GM12878 (cell line): ENCODE data around the gene BCKDK. TPM values are rescaled to one million over a fixed set of nuclear protein-coding genes. Genes with fewer than 3 reads are reported as not detected.

Source experiments
- ATAC-seq: fragments of 200-7000 bp; cut with Tn5 transposase; 3 replicates; pipeline ENCODE4 v1.9.1; 2020; ENCODE audit warnings: mild to moderate bottlenecking, moderate library complexity
- BruUV-seq: library from RNA; stranded (reverse); fragments of 400-500 nt; replicated peaks from 2 replicates; lab custom pipeline; 2021; lab: Mats Ljungman, UMichigan
- CTCF ChIA-PET: fragments of 300-600 bp; sonication (Branson Sonifier 250); formaldehyde crosslinking; extraction: SDS; loops from one replicate; lab custom pipeline; 2021; ENCODE audit warnings: inconsistent platforms; lab: Yijun Ruan, JAX
- POLR2A ChIA-PET: fragments of 350-600 bp; formaldehyde crosslinking; extraction: SDS; loops from one replicate; lab custom pipeline; 2021; ENCODE audit warnings: inconsistent platforms; lab: Charles Lee
- RAD21 ChIA-PET: fragments of 300-600 bp; sonication (Branson Sonifier 250); formaldehyde crosslinking; loops from one replicate; lab custom pipeline; 2023; ENCODE audit warnings: antibody characterized with exemption; ENCODE audit not compliant: unreplicated experiment; lab: Charles Lee
- SMC1A ChIA-PET: fragments of 300-600 bp; sonication (Branson Sonifier 250); formaldehyde crosslinking; loops from one replicate; lab custom pipeline; 2023; ENCODE audit not compliant: unreplicated experiment, uncharacterized antibody; lab: Charles Lee
- DNase-seq: peaks from one replicate; pipeline ENCODE4 v3.0.0-alpha.2; 2011; ENCODE audit warnings: low read depth, low spot score
- FAIRE-seq: peaks from 3 replicates; lab custom pipeline; 2011; peaks lifted over from hg19 to GRCh38; lab: Jason Lieb, UNC
- H2AFZ ChIP-seq: 2 replicates; pipeline ENCODE4 v1.6.0; 2011; ENCODE audit warnings: low read depth, low read length, control low read depth; ENCODE audit not compliant: control insufficient read depth
- H3K27ac ChIP-seq: 2 replicates; pipeline ENCODE4 v1.5.1; 2011; ENCODE audit warnings: control low read depth; ENCODE audit not compliant: control insufficient read depth, insufficient read depth
- H3K27me3 ChIP-seq, 2 experiments: replicated peaks in 1 of 2; 2 replicates each; pipeline versions ENCODE4 v1.6.0 to v1.6.1; 2011; ENCODE audit warnings: low read length in 1 of 2; ENCODE audit not compliant: control insufficient read depth in 2 of 2, insufficient read depth in 2 of 2
- H3K36me3 ChIP-seq, 2 experiments: 2 replicates each; pipeline ENCODE4 v1.5.1; 2011; ENCODE audit warnings: low read length in 1 of 2; ENCODE audit not compliant: control insufficient read depth in 2 of 2, insufficient read depth in 2 of 2
- H3K4me1 ChIP-seq: 2 replicates; pipeline ENCODE4 v1.6.1; 2011; ENCODE audit warnings: mild to moderate bottlenecking, low read length, moderate library complexity, mixed read lengths; ENCODE audit not compliant: control insufficient read depth, insufficient read depth
- H3K4me2 ChIP-seq: 2 replicates; pipeline ENCODE4 v1.6.0; 2011; ENCODE audit warnings: control low read depth; ENCODE audit not compliant: control insufficient read depth, insufficient read depth
- H3K4me3 ChIP-seq: fragments of 200-600 bp; sonication (generic); 2 replicates; pipeline ENCODE4 v1.5.1; 2016
- H3K79me2 ChIP-seq: 2 replicates; pipeline ENCODE4 v1.6.0; 2011; ENCODE audit warnings: low read length; ENCODE audit not compliant: control insufficient read depth, insufficient read depth
- H3K9ac ChIP-seq: 2 replicates; pipeline ENCODE4 v1.8.0; 2011; ENCODE audit warnings: low read length, control low read depth, mixed read lengths; ENCODE audit not compliant: control insufficient read depth, insufficient read depth
- H3K9me3 ChIP-seq: replicated peaks from 3 replicates; pipeline ENCODE4 v1.5.1; 2011; ENCODE audit warnings: mild to moderate bottlenecking, low read length; ENCODE audit not compliant: control insufficient read depth, insufficient read depth
- H4K20me1 ChIP-seq: 2 replicates; pipeline ENCODE4 v1.6.0; 2011; ENCODE audit not compliant: control insufficient read depth, insufficient read depth
- CHD4 ChIP-seq: fragments of 200-600 bp; sonication (generic); IDR thresholded peaks from 2 replicates; pipeline ENCODE4 v1.6.1; 2016; ENCODE audit warnings: mild to moderate bottlenecking
- DPF2 ChIP-seq: fragments of 450-650 bp; IDR thresholded peaks from 2 replicates; pipeline ENCODE4 v1.6.1; 2017; ENCODE audit warnings: mild to moderate bottlenecking
- GABPA ChIP-seq: IDR thresholded peaks from 2 replicates; pipeline ENCODE4 v1.6.1; 2014; ENCODE audit warnings: antibody characterized with exemption, low read depth, mild to moderate bottlenecking, inconsistent platforms
- LARP7 ChIP-seq: fragments of 450-650 bp; IDR thresholded peaks from 2 replicates; pipeline ENCODE4 v1.6.1; 2017; ENCODE audit warnings: mild to moderate bottlenecking
- NFIC ChIP-seq: IDR thresholded peaks from 2 replicates; pipeline ENCODE4 v1.6.1; 2012; ENCODE audit warnings: low read depth, mild to moderate bottlenecking, inconsistent platforms, low read length, moderate library complexity
- NR2C2 ChIP-seq: IDR thresholded peaks from 2 replicates; pipeline ENCODE4 v1.6.1; 2011; ENCODE audit warnings: borderline replicate concordance, low read depth; ENCODE audit not compliant: control insufficient read depth, insufficient read length
- STAT3 ChIP-seq: IDR thresholded peaks from 2 replicates; pipeline ENCODE4 v1.6.1; 2011; ENCODE audit warnings: low read depth, low read length, improper control_type of control experiment
- YY1 ChIP-seq: IDR thresholded peaks from 2 replicates; pipeline ENCODE4 v1.6.1; 2011; ENCODE audit warnings: low read depth, mild to moderate bottlenecking, low read length
- ZBED1 ChIP-seq: IDR thresholded peaks from 2 replicates; pipeline ENCODE4 v1.6.1; 2016; ENCODE audit warnings: borderline replicate concordance
- ZNF217 ChIP-seq: fragments of 450-650 bp; IDR thresholded peaks from 2 replicates; pipeline ENCODE4 v1.6.1; 2017; ENCODE audit warnings: antibody characterized with exemption, mild to moderate bottlenecking
- ZZZ3 ChIP-seq: IDR thresholded peaks from 2 replicates; pipeline ENCODE4 v1.6.1; 2011; ENCODE audit warnings: low read depth; ENCODE audit not compliant: control insufficient read depth, insufficient read length
- WGBS: methylation state at CpG from one replicate; pipeline ENCODE4 v1.1.6; 2016; ENCODE audit warnings: low lambda C conversion rate; ENCODE audit not compliant: insufficient replicate concordance, insufficient coverage; ENCODE audit errors: missing lambda C conversion rate; 5-methylcytosine and 5-hydroxymethylcytosine counted together
- in situ Hi-C: fragments of 300-500 bp; cut with MboI; formaldehyde crosslinking; loops from 9 replicates; pipeline ENCODE4 v1.14.3; 2018; ENCODE audit warnings: mixed read lengths
- intact Hi-C: fragments of 100-400 bp; cut with micrococcal nuclease; formaldehyde crosslinking; loops from one replicate; pipeline ENCODE4 v1.14.2; 2022; ENCODE audit not compliant: unreplicated experiment
- polyA plus RNA-seq, 11 experiments: library from polyadenylated mRNA; depleted of rRNA in 4 of 11; unstranded in 6 of 11; stranded (reverse) in 5 of 11; fragments of >200 nt; fragmentation: Nextera tagmentation in 4 of 11; fragmentation: Illumina TruSeq in 1 of 11; extraction: Ambion mirVana in 4 of 11; extraction: Trizol in 1 of 11; gene quantifications; 1 replicate in 1 of 11; 2 replicates in 10 of 11; pipeline versions ENCODE4 v1.2.1 to v1.2.3, GENCODE V29; 2011 to 2016; ENCODE audit warnings: inconsistent platforms in 2 of 11, missing spikeins in 2 of 11, low read depth in 1 of 11
- total RNA-seq, 4 experiments: library from RNA; depleted of rRNA in 3 of 4; stranded (reverse); fragments of >200 nt in 3 of 4; fragmentation: Illumina TruSeq in 1 of 4; extraction: Trizol in 1 of 4; gene quantifications; 2 replicates each; pipeline versions ENCODE4 v1.2.1 to v1.2.3, GENCODE V29; 2013 to 2021
- TF ChIP-seq, protein P1 (sequence below): fragments of 450-650 bp; IDR thresholded peaks from 2 replicates; pipeline ENCODE4 v1.6.1; 2017; ENCODE audit warnings: mild to moderate bottlenecking
- TF ChIP-seq, protein P2 (sequence below): IDR thresholded peaks from 2 replicates; pipeline ENCODE4 v1.6.1; 2012; ENCODE audit warnings: low read depth, low read length, improper control_type of control experiment
- TF ChIP-seq, protein P3 (sequence below): fragments of 150-350 bp; IDR thresholded peaks from 2 replicates; pipeline ENCODE4 v1.6.1; 2014; ENCODE audit warnings: mild to moderate bottlenecking, low read depth, low read length
- TF ChIP-seq, protein P4 (sequence below): IDR thresholded peaks from 2 replicates; pipeline ENCODE4 v1.6.1; 2012; ENCODE audit warnings: low read depth, low read length, improper control_type of control experiment
- TF ChIP-seq, protein P5 (sequence below): IDR thresholded peaks from 2 replicates; pipeline ENCODE4 v1.6.1; 2012; ENCODE audit warnings: low read depth, low read length, improper control_type of control experiment
- TF ChIP-seq, protein P6 (sequence below): IDR thresholded peaks from 2 replicates; pipeline ENCODE4 v1.6.1; 2011; ENCODE audit warnings: borderline replicate concordance, low read depth, mild to moderate bottlenecking, moderate library complexity, low read length; ENCODE audit not compliant: insufficient read depth, poor library complexity, severe bottlenecking

The BCKDK gene
- total and polyA plus RNA-seq, 10 of the 15 experiments (the other 5 are each of a cell fraction or from before 2014, with no cell fraction given): 0.68 to 56.6 (median 32.8) TPM

DNA sequence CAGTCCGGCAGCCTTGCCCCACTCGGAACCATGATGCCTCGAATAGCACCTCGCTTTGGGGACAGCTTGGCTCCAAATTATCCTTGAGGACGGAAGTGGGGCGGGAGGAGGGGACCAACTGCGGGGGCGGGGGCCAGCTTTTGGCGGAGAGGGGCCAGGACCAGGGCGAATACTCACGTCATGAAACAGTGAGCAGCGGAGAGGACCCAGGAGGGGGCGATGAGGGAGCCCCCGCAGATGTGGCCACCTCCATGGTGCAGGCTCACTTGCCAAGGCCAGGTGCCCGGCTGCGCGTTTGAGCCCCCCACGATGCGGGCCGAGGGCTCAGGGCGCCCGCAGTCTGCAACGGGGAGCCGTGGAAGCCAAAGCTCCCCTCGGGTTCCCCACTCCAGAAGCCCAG, 40.7 kb downstream of the BCKDK start (continued):
- TF ChIP-seq, protein P1, sequence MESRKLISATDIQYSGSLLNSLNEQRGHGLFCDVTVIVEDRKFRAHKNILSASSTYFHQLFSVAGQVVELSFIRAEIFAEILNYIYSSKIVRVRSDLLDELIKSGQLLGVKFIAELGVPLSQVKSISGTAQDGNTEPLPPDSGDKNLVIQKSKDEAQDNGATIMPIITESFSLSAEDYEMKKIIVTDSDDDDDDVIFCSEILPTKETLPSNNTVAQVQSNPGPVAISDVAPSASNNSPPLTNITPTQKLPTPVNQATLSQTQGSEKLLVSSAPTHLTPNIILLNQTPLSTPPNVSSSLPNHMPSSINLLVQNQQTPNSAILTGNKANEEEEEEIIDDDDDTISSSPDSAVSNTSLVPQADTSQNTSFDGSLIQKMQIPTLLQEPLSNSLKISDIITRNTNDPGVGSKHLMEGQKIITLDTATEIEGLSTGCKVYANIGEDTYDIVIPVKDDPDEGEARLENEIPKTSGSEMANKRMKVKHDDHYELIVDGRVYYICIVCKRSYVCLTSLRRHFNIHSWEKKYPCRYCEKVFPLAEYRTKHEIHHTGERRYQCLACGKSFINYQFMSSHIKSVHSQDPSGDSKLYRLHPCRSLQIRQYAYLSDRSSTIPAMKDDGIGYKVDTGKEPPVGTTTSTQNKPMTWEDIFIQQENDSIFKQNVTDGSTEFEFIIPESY: no peak
- TF ChIP-seq, protein P2, sequence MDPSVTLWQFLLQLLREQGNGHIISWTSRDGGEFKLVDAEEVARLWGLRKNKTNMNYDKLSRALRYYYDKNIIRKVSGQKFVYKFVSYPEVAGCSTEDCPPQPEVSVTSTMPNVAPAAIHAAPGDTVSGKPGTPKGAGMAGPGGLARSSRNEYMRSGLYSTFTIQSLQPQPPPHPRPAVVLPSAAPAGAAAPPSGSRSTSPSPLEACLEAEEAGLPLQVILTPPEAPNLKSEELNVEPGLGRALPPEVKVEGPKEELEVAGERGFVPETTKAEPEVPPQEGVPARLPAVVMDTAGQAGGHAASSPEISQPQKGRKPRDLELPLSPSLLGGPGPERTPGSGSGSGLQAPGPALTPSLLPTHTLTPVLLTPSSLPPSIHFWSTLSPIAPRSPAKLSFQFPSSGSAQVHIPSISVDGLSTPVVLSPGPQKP: no peak

DNA sequence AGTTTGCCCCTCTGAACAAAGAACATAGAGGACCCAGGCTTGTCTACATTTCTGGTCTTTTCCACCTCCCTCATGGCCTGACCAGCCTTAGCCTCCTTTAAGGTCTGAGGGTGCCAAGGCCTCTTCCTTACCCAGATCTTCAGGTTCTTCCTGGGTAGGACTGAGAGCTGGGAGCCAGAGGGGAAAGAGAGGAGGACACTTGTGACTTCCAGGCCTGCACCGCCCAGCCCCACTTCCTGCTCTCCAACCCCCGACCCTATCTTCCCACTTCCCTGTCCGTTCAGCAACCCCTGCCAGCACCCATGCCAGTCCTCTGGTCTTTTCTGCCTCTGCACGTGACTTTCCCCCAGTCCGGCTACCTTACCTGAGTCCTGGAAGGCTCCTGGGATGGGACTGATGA, 41.1 kb downstream of the BCKDK start:
- Histone ChIP-seq H3K27ac (no peak overlapping the region), H3K4me2 (no peak overlapping the region), H3K36me3 (no peaks in the 10 kb centered on the region), H3K27me3 (no peaks in the 10 kb centered on the region), H3K4me1 (no peaks in the 10 kb centered on the region), H3K9me3 (no peaks in the 10 kb centered on the region), H2AFZ (no peak overlapping the region), H3K9ac (no peak overlapping the region), H3K4me3 (no peak overlapping the region), H4K20me1 (peaks cover 3% of the 10 kb centered on the region; the same call in 1 of the 2 replicates), H3K79me2 (no peaks in the 10 kb centered on the region)
- ATAC-seq: no peak
- ChIA-PET POLR2A (no interaction called here), RAD21 (no interaction called here), SMC1A (no interaction called here), CTCF (no interaction called here)
- DNase-seq: no peak
- 31% methylated on average over 5 of the region's 5 CpGs for WGBS
- in situ Hi-C loops (loop anchor here (10.0 kb wide), 1 partner anchor 725 kb away; the partner anchor contains the start of gene ZNF267), intact Hi-C loops (no loop called here)
- BruUV-seq: no TSS peak
- FAIRE-seq: no peak
- TF ChIP-seq, protein P3, sequence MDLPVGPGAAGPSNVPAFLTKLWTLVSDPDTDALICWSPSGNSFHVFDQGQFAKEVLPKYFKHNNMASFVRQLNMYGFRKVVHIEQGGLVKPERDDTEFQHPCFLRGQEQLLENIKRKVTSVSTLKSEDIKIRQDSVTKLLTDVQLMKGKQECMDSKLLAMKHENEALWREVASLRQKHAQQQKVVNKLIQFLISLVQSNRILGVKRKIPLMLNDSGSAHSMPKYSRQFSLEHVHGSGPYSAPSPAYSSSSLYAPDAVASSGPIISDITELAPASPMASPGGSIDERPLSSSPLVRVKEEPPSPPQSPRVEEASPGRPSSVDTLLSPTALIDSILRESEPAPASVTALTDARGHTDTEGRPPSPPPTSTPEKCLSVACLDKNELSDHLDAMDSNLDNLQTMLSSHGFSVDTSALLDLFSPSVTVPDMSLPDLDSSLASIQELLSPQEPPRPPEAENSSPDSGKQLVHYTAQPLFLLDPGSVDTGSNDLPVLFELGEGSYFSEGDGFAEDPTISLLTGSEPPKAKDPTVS: no peak
- TF ChIP-seq ZNF217 (no peak), CHD4 (no peak), ZZZ3 (no peak), NR2C2 (no peak), LARP7 (no peak), NFIC (no peak), DPF2 (no peak), ZBED1 (no peak), GABPA (no peak), STAT3 (no peak), YY1 (no peak)
- TF ChIP-seq, protein P4, sequence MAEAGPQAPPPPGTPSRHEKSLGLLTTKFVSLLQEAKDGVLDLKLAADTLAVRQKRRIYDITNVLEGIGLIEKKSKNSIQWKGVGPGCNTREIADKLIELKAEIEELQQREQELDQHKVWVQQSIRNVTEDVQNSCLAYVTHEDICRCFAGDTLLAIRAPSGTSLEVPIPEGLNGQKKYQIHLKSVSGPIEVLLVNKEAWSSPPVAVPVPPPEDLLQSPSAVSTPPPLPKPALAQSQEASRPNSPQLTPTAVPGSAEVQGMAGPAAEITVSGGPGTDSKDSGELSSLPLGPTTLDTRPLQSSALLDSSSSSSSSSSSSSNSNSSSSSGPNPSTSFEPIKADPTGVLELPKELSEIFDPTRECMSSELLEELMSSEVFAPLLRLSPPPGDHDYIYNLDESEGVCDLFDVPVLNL: no peak
- TF ChIP-seq, protein P5, sequence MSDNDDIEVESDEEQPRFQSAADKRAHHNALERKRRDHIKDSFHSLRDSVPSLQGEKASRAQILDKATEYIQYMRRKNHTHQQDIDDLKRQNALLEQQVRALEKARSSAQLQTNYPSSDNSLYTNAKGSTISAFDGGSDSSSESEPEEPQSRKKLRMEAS: no peak
- TF ChIP-seq, protein P6, sequence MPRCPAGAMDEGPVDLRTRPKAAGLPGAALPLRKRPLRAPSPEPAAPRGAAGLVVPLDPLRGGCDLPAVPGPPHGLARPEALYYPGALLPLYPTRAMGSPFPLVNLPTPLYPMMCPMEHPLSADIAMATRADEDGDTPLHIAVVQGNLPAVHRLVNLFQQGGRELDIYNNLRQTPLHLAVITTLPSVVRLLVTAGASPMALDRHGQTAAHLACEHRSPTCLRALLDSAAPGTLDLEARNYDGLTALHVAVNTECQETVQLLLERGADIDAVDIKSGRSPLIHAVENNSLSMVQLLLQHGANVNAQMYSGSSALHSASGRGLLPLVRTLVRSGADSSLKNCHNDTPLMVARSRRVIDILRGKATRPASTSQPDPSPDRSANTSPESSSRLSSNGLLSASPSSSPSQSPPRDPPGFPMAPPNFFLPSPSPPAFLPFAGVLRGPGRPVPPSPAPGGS: no peak
